ENCODE measurements around the gene PPIP5K1.

PPIP5K1 gene

GRCh38 chr15:43509660-43510199 is 80.3 kb downstream of the PPIP5K1 start:
- DNase-seq (ENCODE audit: low spot score): no peak
- TF ChIP-seq CTCF (IDR thresholded peaks at IDR 0.05; ENCODE audit: extremely low read depth, missing control alignments): no peak

- no peak for TF ChIP-seq CTCF (IDR thresholded peaks at IDR 0.05; ENCODE audit: extremely low read depth, missing control alignments)
Observed at GRCh38 chr15:43508991-43509659, 80.9 kb downstream of the PPIP5K1 start.

GRCh38 chr15:43508421-43508820 is 81.6 kb downstream of the PPIP5K1 start:
- DNase-seq (ENCODE audit: low spot score): no peak
- TF ChIP-seq CTCF (IDR thresholded peaks at IDR 0.05; ENCODE audit: extremely low read depth, missing control alignments): no peak

More at GRCh38 chr15:43508991-43509659, 80.9 kb downstream of the PPIP5K1 start:
- DNase-seq (ENCODE audit: low spot score): no peak

- TF ChIP-seq CTCF (IDR thresholded peaks at IDR 0.05; ENCODE audit: extremely low read depth, missing control alignments): no peak
- DNase-seq (ENCODE audit: low spot score): no peak
Observed at GRCh38 chr15:43505738-43506137, 84.3 kb downstream of the PPIP5K1 start.

- no peak for TF ChIP-seq CTCF (IDR thresholded peaks at IDR 0.05; ENCODE audit: extremely low read depth, missing control alignments)
- no peak for DNase-seq (ENCODE audit: low spot score)
Observed at GRCh38 chr15:43499635-43500034, 90.4 kb downstream of the PPIP5K1 start.

GRCh38 chr15:43498990-43499389 is 91.0 kb downstream of the PPIP5K1 start:
- TF ChIP-seq CTCF (IDR thresholded peaks at IDR 0.05; ENCODE audit: extremely low read depth, missing control alignments): no peak
- DNase-seq (ENCODE audit: low spot score): no peak

- no peak for TF ChIP-seq CTCF (IDR thresholded peaks at IDR 0.05; ENCODE audit: extremely low read depth, missing control alignments)
- no peak for DNase-seq (ENCODE audit: low spot score)
Observed at GRCh38 chr15:43493703-43494472, 96.1 kb downstream of the PPIP5K1 start.

Data from GM20000 (cell line).